AG09319 (cell line): ENCODE results near the gene RLN3.
"Not testable (repeated sequence)": the region's sequence is repeated elsewhere in the genome, so short reads cannot be mapped to it uniquely, and the experiment has no call there.

ENCODE experiments used
- DNase-seq: peaks from one replicate; pipeline ENCODE4 v3.0.0-alpha.2; 2010; ENCODE audit warnings: low read depth; ENCODE audit errors: extremely low read depth
- CTCF ChIP-seq: IDR thresholded peaks from 2 replicates; pipeline ENCODE4 v1.5.1; 2011; ENCODE audit warnings: low read depth, mild to moderate bottlenecking, inconsistent platforms, low read length, moderate library complexity

Gene RLN3

GRCh38 chr19:14023404-14024235, 4.3 kb upstream of the RLN3 start:
- DNase-seq = no peak
- TF ChIP-seq CTCF = peak; percentile 40

- DNase-seq = not testable (repeated sequence)
Observed at GRCh38 chr19:14026652-14027192, 1.2 kb upstream of the RLN3 start.

GRCh38 chr19:14028901-14029300, 953 bp downstream of the RLN3 start:
- TF ChIP-seq CTCF = no peak
- DNase-seq = no peak

- no peak for DNase-seq
- TF ChIP-seq CTCF = no peak
Observed at GRCh38 chr19:14030997-14031718, 3.2 kb downstream of the RLN3 start.

- DNase-seq = no peak
Observed at GRCh38 chr19:14031719-14032480, 4.0 kb downstream of the RLN3 start, which contains the start of gene IL27RA. IL27RA (plus strand) TSS chr19:14031762; CDS start chr19:14031873, 111 bp downstream.

GRCh38 chr19:14033946-14034345, 6.0 kb downstream of the RLN3 start:
- no peak for TF ChIP-seq CTCF
- DNase-seq = no peak

More at GRCh38 chr19:14031719-14032480, 4.0 kb downstream of the RLN3 start, which contains the start of gene IL27RA:
- peak; percentile 79 for TF ChIP-seq CTCF

GRCh38 chr19:14035159-14035558, 7.2 kb downstream of the RLN3 start:
- DNase-seq = not testable (repeated sequence)
